ENCODE results near the gene CCDC102A.

- TF ChIP-seq CTCF (conservative IDR thresholded peaks at IDR 0.05 in 1 of 2, IDR thresholded peaks at IDR 0.05 in 1 of 2; ENCODE audit: extremely low read depth in 1 of 2, insufficient read depth in 1 of 2, low read depth in 1 of 2, low read length in 2 of 2) (no peak), EZH2 (IDR thresholded peaks at IDR 0.05; ENCODE audit: borderline replicate concordance, low read length) (no peak)
Observed at GRCh38 chr16:57469046-57469445, 67.3 kb downstream of the CCDC102A start.

Measured in mammary epithelial cell (primary cell).